HG02938 (cell line): ENCODE measurements around the gene YJEFN3.

Experiments used
- ATAC-seq: cut with Tn5 transposase; IDR thresholded peaks from one replicate; pipeline ENCODE4 v1.9.1; 2021; ENCODE audit warnings: mild to moderate bottlenecking, moderate library complexity; ENCODE audit not compliant: unreplicated experiment

Gene YJEFN3

GRCh38 chr19:19575411-19575810 lies 46.7 kb downstream of the YJEFN3 start:
- ATAC-seq: no peak

GRCh38 chr19:19578252-19578651 lies 49.5 kb downstream of the YJEFN3 start:
- ATAC-seq: no peak

GRCh38 chr19:19579533-19580361 lies 51.0 kb downstream of the YJEFN3 start:
- no peak for ATAC-seq

GRCh38 chr19:19580418-19580817 lies 51.7 kb downstream of the YJEFN3 start:
- ATAC-seq: no peak

DNA sequence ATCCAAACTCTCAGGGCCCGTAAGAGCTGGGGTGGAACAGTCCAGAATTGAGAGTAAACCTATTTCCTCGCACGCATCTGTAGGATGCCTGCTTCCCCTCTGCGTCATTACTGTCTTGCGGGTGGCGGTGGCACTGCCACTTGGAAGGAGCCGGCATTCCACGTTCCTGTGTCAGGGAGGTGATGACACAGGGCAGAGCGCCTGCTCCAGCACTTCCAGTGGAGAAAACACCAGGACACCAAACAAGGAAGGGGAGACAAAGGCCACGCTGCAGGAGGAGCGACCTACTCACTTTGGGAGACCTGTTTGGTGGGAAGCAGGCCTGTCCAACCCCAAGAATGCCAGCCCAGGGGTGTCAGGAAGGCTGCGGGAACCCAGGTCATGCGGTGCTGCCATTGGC lies 52.7 kb downstream of the YJEFN3 start:
- ATAC-seq: no peak

GRCh38 chr19:19582471-19582870 lies 53.8 kb downstream of the YJEFN3 start:
- no peak for ATAC-seq

DNA sequence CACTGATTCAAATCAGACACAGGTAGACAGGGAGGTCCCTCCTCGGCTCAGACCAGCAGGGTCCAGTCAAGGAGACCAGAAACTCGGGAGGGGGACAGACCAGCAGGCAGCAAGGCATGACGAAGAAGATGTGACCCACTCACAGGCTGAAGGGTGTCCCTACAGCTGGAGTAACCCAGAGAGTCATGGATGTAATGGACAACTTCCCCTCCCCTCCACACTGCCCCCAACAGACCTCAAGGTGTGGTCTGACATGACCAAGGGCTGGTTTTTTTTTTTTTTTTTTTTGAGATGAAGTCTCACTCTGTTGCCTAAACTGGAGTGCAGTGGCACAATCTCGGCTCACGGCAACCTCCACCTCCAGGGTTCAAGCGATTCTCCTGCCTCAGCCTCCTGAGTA lies 55.6 kb downstream of the YJEFN3 start:
- ATAC-seq: no peak
